Measurements from ENCODE around the gene APOBEC3B.
"Not testable (repeated sequence)": the region's sequence is repeated elsewhere in the genome, so short reads cannot be mapped to it uniquely, and the experiment has no call there.

APOBEC3B gene

GRCh38 chr22:38974826-38975175 is 7.3 kb upstream of the APOBEC3B start:
- H3K9me3 ChIP-seq (replicated peaks in 1 of 11): peaks cover 6 to 23% (median 12%) of the 10 kb centered on the region in 11 experiments; a peak in 17 of 22 replicates
- no peak overlapping the region for H3K27ac ChIP-seq
- H3K36me3 ChIP-seq: no peaks in the 10 kb centered on the region
- H3K27me3 ChIP-seq: no peaks in the 10 kb centered on the region
- no peak overlapping the region for H3K9ac ChIP-seq
- H3K4me1 ChIP-seq: peaks cover 0 to 37% (median 4%) of the 10 kb centered on the region in 10 experiments; a peak in 9 of 20 replicates
- H3K4me2 ChIP-seq: no peak overlapping the region
- TF ChIP-seq Cebpa-rat (IDR thresholded peaks at IDR 0.05): no peak
- no peaks in the 10 kb centered on the region for H4K20me1 ChIP-seq
- H3K4me3 ChIP-seq: no peak overlapping the region

GRCh38 chr22:38977289-38977688 is 4.9 kb upstream of the APOBEC3B start:
- not testable (repeated sequence) for H3K4me2 ChIP-seq, H3K4me3 ChIP-seq, H3K27me3 ChIP-seq, H3K36me3 ChIP-seq, H3K27ac ChIP-seq, H3K9ac ChIP-seq, H4K20me1 ChIP-seq
- peaks cover 6 to 23% (median 12%) of the 10 kb centered on the region in 11 experiments; a peak in 17 of 22 replicates for H3K9me3 ChIP-seq (replicated peaks in 1 of 11)
- H3K4me1 ChIP-seq: peaks cover 14 to 29% (median 17%) of the 10 kb centered on the region in 10 experiments

- H3K4me3 ChIP-seq, H3K9ac ChIP-seq, H3K27me3 ChIP-seq, H3K36me3 ChIP-seq, H3K27ac ChIP-seq, H4K20me1 ChIP-seq: not testable (repeated sequence)
- Histone ChIP-seq H3K9me3 (replicated peaks in 1 of 11) (peaks cover 20 to 46% (median 32%) of the 10 kb centered on the region in 11 experiments), H3K4me1 (peaks cover 23 to 36% (median 31%) of the 10 kb centered on the region in 10 experiments), H3K4me2 (peak overlapping the region in 5 of 11 experiments; percentile 78 to 81 (median 80); a peak in 5 of 22 replicates)
Measured at GRCh38 chr22:38980587-38980986, 1.6 kb upstream of the APOBEC3B start.

GRCh38 chr22:38981005-38981991 is 849 bp upstream of the APOBEC3B start:
- H3K9ac ChIP-seq: peak overlapping the region in 9 of 11 experiments; percentile 24 to 72 (median 53); a peak in 13 of 22 replicates

GRCh38 chr22:38984224-38984623 is 2.1 kb downstream of the APOBEC3B start:
- no peaks in the 10 kb centered on the region for H3K27me3 ChIP-seq
- H3K36me3 ChIP-seq: no peaks in the 10 kb centered on the region; a peak in 1 of 22 replicates
- peak overlapping the region in 2 of 11 experiments; percentile 36 to 42; a peak in 2 of 22 replicates for H3K4me2 ChIP-seq
- TF ChIP-seq Cebpa-rat (IDR thresholded peaks at IDR 0.05): no peak
- no peak overlapping the region for H3K9ac ChIP-seq
- peaks cover 38 to 50% (median 41%) of the 10 kb centered on the region in 10 experiments for H3K4me1 ChIP-seq
- peaks cover 11 to 25% (median 20%) of the 10 kb centered on the region in 11 experiments for H3K9me3 ChIP-seq (replicated peaks in 1 of 11)
- H4K20me1 ChIP-seq: no peaks in the 10 kb centered on the region
- H3K4me3 ChIP-seq: no peak overlapping the region
- no peak overlapping the region for H3K27ac ChIP-seq

More at GRCh38 chr22:38981005-38981991, 849 bp upstream of the APOBEC3B start:
- H3K9me3 ChIP-seq (replicated peaks in 1 of 11): peaks cover 13 to 39% (median 25%) of the 10 kb centered on the region in 11 experiments
- TF ChIP-seq Cebpa-rat (IDR thresholded peaks at IDR 0.05): no peak
- H3K36me3 ChIP-seq: no peaks in the 10 kb centered on the region; a peak in 1 of 22 replicates
- H4K20me1 ChIP-seq: no peaks in the 10 kb centered on the region
- peak overlapping the region; percentile 78 to 85 (median 81) for H3K4me2 ChIP-seq
- H3K4me1 ChIP-seq: peaks cover 23 to 36% (median 31%) of the 10 kb centered on the region in 10 experiments
- H3K27ac ChIP-seq: peak overlapping the region in 9 of 11 experiments; percentile 42 to 76 (median 63); a peak in 13 of 22 replicates
- peak overlapping the region in 9 of 10 experiments; percentile 14 to 56 (median 34); a peak in 12 of 20 replicates for H3K4me3 ChIP-seq
- H3K27me3 ChIP-seq: no peaks in the 10 kb centered on the region

- not testable (repeated sequence) for H3K27ac ChIP-seq, H4K20me1 ChIP-seq, H3K36me3 ChIP-seq, H3K9ac ChIP-seq, H3K27me3 ChIP-seq, H3K4me3 ChIP-seq
- Histone ChIP-seq H3K4me1 (peaks cover 46 to 58% (median 50%) of the 10 kb centered on the region in 10 experiments), H3K4me2 (peak overlapping the region in 9 of 11 experiments; percentile 14 to 57 (median 31); a peak in 13 of 22 replicates), H3K9me3 (replicated peaks in 1 of 11) (peaks cover 11 to 25% (median 20%) of the 10 kb centered on the region in 11 experiments)
Measured at GRCh38 chr22:38984784-38985757, 2.9 kb downstream of the APOBEC3B start.

- no peak overlapping the region for H3K4me2 ChIP-seq
- H3K4me1 ChIP-seq: peaks cover 36 to 47% (median 42%) of the 10 kb centered on the region in 10 experiments
- no peak overlapping the region for H3K9ac ChIP-seq
- no peak overlapping the region for H3K4me3 ChIP-seq
- no peak for TF ChIP-seq Cebpa-rat (IDR thresholded peaks at IDR 0.05)
- H3K27ac ChIP-seq: no peak overlapping the region
- H3K9me3 ChIP-seq (replicated peaks in 1 of 11): peaks cover 11 to 25% (median 20%) of the 10 kb centered on the region in 11 experiments
- H3K27me3 ChIP-seq: no peaks in the 10 kb centered on the region
- H4K20me1 ChIP-seq: no peaks in the 10 kb centered on the region
- H3K36me3 ChIP-seq: no peaks in the 10 kb centered on the region; a peak in 1 of 22 replicates
Measured at GRCh38 chr22:38986629-38987028, 4.5 kb downstream of the APOBEC3B start.

- Histone ChIP-seq H3K9me3 (replicated peaks in 1 of 11) (peaks cover 11 to 25% (median 20%) of the 10 kb centered on the region in 11 experiments), H3K4me1 (peaks cover 31 to 42% (median 37%) of the 10 kb centered on the region in 10 experiments), H3K27me3 (no peaks in the 10 kb centered on the region), H3K36me3 (no peaks in the 10 kb centered on the region; a peak in 1 of 22 replicates), H4K20me1 (no peaks in the 10 kb centered on the region), H3K27ac (no peak overlapping the region), H3K9ac (no peak overlapping the region), H3K4me2 (0 out of 22 replicates have a peak overlapping the region, but pooled peaks of 1 of the 11 experiments have one; percentile 75), H3K4me3 (no peak overlapping the region)
- no peak for TF ChIP-seq Cebpa-rat (IDR thresholded peaks at IDR 0.05)
Measured at GRCh38 chr22:38987171-38987895, 5.2 kb downstream of the APOBEC3B start.

All from BLaER1 treated with 17β-estradiol and CSF1 and Interleukin-3, amounts not matched to agents 10 nM and 100 nM (cell line).